Stimulated activated CD4-positive, alpha-beta T cell treated with anti-CD3 and anti-CD28 coated beads, Interleukin-1b, Interleukin-23, amount 100 ng/mL, for 4 hours (primary cell): ENCODE results near the gene FAM9A.
"Not testable (repeated sequence)": the region's sequence is repeated elsewhere in the genome, so short reads cannot be mapped to it uniquely, and the experiment has no call there.

Experiments
- DNase-seq, 2 donors: peaks; one replicate each; pipeline ENCODE4 v3.0.0-alpha.2; 2020; ENCODE audit warnings: low read depth in 2 of 2

The FAM9A gene

GRCh38 chrX:8803326-8803725 is 2.1 kb upstream of the FAM9A start:
- no peak for DNase-seq

- DNase-seq: not testable (repeated sequence)
These were observed 832 bp downstream of the FAM9A start for GRCh38 chrX:8800351-8800750.

- not testable (repeated sequence) for DNase-seq
These were observed 1.9 kb downstream of the FAM9A start for GRCh38 chrX:8799281-8799680.

GRCh38 chrX:8798702-8799101 is 2.5 kb downstream of the FAM9A start:
- not testable (repeated sequence) for DNase-seq

- DNase-seq: not testable (repeated sequence)
These were observed 14.1 kb downstream of the FAM9A start for GRCh38 chrX:8787119-8787518.

DNA sequence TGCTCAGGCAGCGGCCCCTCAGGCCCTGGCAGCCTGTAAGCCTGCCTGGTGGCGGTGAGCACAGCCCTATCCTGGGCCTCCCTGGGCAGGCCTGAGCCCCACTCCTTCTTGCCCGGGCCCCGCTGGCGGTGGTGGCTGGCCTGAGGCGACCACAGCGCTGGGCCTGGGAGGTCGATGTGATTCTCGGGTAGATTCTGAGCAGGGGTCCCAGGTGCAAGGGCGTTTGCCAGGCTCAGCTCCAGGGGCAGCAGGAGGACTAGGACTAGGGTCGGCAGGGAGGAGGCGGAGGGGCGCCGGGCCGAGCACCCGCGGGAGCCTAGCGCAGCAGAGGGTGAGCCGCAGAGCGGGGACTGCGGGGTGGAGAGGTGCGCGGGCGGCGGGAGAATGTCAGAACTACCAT is 17.0 kb downstream of the FAM9A start:
- no peak for DNase-seq

- no peak for DNase-seq
These were observed 17.5 kb downstream of the FAM9A start for GRCh38 chrX:8783714-8784098.

GRCh38 chrX:8783097-8783713 is 18.0 kb downstream of the FAM9A start:
- DNase-seq: peak; percentile 8 to 11

GRCh38 chrX:8782595-8782994 is 18.6 kb downstream of the FAM9A start:
- no peak for DNase-seq

GRCh38 chrX:8781921-8782320 is 19.3 kb downstream of the FAM9A start:
- DNase-seq: not testable (repeated sequence)

DNA sequence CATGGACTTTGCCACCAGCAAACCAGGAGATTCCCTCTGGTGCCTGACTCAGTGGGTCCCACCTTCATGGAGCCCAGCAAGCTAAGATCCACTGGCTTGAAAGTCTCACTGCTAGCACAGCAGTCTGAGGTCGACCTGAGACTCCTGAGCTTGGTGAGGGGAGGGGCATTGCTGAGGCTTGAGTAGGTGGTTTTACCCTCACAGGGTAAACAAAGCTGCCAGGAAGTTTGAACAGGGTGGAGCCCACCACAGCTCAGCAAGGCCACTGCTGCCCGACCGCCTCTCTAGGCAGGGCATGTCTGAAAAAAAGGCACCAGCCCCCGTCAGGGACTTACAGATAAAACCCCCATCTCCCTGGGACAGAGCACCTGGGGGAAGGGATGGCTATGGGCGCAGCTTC is 28.1 kb downstream of the FAM9A start:
- no peak for DNase-seq

GRCh38 chrX:8760021-8760420 is 41.2 kb downstream of the FAM9A start:
- no peak for DNase-seq

- DNase-seq: not testable (repeated sequence)
These were observed 42.5 kb downstream of the FAM9A start for GRCh38 chrX:8758706-8759105.

DNA sequence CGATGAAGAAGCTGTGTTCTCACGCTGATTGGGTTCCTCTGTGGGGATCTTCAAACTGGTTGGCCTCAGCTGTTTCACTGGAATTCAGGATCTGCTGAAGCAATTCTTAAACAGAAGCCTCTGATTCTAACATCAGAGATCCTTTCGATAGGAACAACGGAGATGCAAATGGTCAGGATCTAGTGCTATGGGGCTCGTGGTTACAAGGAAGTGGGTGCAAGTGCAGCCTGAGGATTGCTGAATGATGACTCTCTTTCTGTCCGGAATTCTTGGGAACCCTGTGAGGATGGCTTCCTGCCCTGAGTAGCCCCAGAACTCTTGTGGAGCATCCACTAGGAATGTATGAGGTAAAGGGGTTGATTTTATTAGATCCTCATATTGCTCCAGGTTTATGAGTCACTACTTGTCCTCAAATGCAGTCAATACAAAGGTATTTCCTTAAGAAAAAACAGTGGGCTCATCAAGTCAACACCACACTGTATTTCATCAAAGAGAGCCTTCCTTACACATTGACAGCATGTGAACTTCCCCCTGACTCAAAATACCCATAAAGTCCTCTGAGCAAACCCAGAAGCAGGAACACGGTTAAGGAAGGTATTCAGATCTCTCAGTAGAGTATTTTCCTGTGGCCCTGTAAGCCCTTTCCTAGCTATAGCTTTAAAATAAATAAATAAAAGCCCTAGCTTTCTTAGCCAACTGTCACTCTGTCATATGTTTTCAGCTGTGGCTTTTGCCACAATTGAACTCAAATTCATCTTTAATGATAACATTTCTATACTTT is 43.4 kb downstream of the FAM9A start:
- not testable (repeated sequence) for DNase-seq

DNA sequence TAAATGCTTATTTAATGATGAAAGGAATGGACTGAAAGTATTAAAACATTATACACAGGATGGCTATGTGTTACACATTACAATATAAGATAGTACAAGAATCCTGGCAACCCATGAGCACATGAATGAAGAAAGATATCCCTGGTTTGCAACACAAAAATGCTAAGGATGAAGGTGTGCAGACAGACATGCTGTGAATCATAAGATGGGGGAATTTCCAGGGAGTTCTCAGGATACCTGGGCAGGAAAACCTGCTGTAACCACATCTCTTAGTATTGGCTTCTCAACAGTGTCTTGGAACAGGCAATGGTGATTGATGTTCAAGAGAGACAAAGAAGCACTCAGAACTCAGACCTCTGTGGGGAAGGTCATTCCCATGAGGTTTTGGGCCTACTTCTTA is 45.4 kb downstream of the FAM9A start:
- no peak for DNase-seq

GRCh38 chrX:8755116-8755515 is 46.1 kb downstream of the FAM9A start:
- DNase-seq: no peak

GRCh38 chrX:8749697-8750096 is 51.5 kb downstream of the FAM9A start:
- DNase-seq: no peak

DNA sequence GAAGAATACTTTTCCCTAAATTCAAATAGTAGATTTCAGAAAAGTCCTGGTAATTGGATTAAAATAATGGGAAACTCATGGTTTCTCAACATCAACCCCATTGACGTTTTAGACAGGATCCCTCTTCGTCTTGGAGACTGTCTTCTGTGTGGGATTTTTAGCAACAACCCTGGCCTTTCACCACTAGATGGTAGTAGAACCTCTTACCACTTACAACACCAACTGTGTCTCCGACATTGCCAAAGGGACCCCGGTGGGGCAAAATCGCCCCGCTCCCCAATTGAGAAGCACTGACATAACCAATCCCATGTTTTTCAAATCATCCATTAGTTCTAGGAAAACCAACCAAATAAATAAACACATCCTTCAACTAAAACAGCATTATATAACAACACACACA is 52.3 kb downstream of the FAM9A start:
- no peak for DNase-seq

DNA sequence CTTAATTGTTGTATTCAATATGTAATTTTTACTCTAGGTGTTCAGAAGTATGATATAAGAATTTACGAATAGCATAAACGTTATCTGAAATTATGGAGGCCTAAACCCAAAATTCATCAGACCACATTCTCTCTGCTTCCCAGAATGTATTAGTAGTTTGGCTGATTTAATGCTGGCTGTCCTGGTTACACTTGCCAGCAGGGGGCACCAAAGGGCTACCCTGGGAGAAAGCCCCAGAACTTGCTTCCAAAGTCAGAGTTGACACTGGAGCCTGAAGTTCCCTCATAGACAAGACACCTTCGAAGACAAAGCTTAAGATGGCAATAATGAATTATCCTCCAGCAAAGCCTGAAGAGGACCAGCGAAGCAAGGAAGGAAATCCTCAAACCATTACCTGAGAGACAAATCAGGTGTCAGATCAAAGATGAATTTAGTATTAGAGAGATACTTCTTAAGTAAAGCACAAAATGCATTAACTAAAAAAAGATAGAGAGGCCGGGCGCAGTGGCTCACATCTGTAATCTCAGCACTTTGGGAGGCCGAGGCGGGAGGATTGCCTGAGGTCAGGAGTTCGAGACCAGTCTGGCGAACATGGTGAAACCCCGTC is 58.0 kb downstream of the FAM9A start:
- DNase-seq: peak; percentile 51 to 53

DNA sequence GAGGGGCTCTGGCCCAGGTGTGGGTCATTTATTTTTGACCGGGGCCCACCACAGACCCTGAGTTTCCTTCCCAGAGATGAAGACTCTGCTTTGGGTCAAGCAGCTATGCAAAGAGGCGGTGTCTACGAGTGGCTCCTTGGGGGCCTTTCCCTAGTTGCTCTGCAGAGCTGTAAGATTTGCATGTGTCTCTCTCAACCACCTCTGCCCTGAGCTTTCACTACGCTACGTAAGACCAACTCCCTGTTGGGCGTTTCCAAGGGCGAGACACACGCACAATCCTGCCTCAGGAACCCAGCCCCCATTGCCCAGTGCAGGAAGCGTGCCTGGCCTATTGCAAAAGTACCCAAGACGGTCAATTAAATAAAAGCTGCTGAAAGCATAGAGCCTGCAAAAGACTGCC is 59.2 kb downstream of the FAM9A start:
- no peak for DNase-seq
